GM12874 (cell line): ENCODE data around the gene ANGPT4.

Source experiments
- TF ChIP-seq, protein P1 (sequence below): IDR thresholded peaks from 2 replicates; pipeline ENCODE4 v1.5.1; 2011; ENCODE audit warnings: low read depth, mild to moderate bottlenecking, control low read depth, low read length, moderate library complexity; ENCODE audit not compliant: insufficient read depth

The ANGPT4 gene

DNA sequence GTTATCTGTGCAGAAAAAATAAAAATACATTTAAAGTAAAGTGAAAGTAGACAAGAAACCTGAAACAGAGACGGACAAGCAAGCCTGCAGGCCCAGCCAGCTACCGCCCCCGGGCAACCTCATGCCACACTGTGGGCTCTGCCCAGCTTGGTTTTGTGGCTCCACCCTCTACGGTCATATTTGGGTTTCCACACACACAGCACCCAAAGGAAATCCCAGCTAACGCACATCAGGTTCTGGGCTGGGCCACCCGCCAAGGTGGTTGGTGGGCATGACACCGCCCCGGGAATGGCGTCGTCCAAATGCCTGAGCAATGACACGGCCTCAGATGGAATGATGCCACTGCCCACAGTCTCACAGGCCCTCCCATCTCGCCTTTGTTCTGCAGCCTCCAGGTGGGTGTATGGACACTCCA is 59.8 kb downstream of the ANGPT4 start:
- TF ChIP-seq, protein P1, sequence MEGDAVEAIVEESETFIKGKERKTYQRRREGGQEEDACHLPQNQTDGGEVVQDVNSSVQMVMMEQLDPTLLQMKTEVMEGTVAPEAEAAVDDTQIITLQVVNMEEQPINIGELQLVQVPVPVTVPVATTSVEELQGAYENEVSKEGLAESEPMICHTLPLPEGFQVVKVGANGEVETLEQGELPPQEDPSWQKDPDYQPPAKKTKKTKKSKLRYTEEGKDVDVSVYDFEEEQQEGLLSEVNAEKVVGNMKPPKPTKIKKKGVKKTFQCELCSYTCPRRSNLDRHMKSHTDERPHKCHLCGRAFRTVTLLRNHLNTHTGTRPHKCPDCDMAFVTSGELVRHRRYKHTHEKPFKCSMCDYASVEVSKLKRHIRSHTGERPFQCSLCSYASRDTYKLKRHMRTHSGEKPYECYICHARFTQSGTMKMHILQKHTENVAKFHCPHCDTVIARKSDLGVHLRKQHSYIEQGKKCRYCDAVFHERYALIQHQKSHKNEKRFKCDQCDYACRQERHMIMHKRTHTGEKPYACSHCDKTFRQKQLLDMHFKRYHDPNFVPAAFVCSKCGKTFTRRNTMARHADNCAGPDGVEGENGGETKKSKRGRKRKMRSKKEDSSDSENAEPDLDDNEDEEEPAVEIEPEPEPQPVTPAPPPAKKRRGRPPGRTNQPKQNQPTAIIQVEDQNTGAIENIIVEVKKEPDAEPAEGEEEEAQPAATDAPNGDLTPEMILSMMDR = no peak

DNA sequence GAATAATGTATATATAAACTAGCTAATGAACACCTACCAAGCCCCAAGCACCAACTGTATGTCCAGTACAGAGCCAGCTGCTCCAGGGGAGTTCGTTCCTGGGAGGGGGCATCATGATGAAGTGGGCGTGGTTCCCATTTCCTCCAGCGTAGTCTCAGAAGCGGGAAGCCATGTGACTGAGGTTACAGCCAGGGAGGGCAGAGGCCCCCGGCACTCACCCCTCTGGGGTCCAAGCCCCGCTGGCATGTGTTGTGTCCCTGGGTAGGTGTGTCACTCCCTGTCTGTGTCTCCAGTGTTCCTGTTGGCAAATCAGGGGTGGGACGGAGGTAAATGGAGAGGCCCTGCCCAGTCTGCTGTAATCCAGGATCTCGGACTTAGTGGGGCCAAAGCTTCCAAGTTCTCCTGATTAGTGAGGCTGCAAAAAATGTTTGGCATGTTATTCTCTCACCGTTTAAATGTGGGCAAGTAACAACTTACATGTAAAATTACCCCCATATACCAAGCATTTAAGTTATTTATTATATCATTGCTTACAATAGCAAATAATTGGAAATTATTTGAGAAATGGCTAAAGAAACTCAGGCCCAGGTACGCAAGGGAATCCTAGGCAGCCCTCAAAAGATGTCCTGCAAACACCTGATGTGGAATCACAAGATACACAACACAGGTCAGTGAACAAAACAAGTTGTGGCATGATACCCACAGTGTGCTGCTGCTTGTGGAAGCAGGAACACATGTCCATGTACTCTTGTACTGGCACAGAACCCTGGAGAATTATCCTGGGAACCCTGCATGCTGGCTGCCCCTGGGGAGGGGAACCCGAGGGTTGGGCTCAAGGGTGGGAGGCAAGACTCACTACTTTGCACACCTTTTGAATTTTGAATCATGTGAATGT is 60.4 kb downstream of the ANGPT4 start:
- TF ChIP-seq, protein P1 = no peak

- TF ChIP-seq, protein P1 = no peak
Observed at GRCh38 chr20:854601-855000, 61.5 kb downstream of the ANGPT4 start.

DNA sequence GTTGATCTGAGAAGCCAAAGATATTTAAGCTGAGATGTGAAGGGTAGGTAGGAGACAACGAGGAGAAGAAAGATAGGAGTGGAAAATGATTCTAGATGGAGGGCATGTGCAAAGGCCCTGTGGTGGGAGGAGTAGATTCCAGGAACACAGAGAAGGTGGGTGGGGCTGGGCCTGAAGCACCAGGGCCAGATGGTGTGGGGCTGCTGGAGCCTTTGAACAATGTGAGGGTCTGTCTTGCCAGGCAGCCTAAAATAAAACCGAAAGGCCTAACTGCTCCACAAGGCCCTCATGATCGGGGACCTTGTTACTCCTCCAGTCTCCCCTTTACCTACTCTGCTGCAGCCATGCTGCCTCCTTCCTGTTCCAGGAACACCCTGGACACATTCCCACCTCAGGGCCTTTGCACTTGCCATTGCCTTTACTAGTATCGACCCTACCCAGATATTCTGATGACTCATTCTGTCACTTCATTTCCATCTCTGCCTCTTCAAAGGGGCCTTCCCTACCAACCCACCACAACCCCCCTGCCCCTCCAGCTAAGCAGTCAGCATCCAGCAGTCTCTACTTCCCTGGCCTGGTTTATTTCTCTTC is 62.6 kb downstream of the ANGPT4 start:
- TF ChIP-seq, protein P1 = no peak

DNA sequence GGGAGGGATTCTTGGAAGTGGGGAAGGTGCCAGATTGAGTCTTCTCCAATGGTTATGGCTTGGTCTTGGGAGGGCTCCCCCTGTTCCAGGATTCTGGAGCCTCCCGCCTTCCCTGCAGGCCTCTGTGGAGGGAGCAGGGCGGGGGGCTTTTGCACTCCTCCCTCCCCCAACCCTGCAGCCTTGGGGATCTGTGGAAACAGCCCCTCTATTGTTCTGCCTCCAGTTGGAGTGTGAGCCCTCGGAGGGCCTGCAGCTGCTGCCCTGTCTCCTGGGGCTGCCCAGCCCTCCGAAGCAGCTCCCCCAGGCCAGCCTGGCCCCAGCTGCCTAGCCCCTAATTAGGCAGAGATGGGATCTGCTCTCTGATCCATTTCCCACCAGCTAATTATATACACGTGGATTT is 67.9 kb downstream of the ANGPT4 start:
- TF ChIP-seq, protein P1 = no peak

GRCh38 chr20:846894-847278 is 69.2 kb downstream of the ANGPT4 start:
- TF ChIP-seq, protein P1 = no peak

DNA sequence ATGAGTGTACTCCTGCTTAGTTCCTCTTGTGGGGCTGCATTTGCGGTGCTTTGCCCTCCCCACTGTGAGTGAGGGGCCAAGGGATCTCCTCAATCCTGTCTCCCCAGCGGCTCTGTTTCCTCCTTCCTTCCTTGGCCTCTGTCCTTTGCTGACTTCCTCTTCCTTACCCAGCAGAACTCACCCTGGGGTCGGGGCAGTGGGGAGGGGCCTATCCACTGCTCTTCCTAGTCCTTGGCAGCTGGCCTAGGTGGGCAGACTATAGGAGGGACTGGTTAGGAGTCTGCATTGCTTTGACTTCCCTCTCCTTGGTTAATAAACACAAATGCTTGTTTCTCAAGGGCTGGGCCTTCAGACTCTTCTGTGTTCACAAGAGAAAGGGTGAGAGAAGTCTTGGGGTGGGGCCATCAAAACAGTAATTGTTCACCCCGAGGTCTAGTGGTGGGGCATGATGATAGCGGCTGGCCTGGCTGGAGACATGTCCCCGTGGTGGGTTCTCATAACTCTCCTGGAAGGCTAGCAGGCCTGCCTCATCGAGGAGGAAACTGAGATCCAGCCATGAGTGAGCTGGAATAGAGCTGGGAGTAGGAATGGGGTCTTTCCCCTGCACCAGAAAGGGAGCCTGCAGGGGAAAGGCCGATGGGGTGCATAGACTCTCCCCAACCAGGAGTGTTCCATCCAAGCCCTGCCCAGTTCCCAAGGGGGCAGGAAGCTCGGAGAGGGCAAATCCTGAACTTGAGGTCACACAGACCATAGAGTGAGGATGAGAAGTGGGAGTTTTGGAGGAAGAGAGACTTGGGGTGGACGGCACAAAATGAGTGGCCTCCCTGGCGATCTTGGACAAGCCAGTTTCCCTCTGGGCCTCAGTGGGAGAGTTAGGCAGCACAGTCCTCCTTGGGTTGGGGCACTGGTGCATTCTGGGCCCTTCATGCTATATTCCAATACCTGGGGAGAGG is 69.9 kb downstream of the ANGPT4 start:
- TF ChIP-seq, protein P1 = no peak
